GM23338 (cell line): ENCODE data around the gene OST4. TPM values are rescaled to one million over a fixed set of nuclear protein-coding genes. Genes with fewer than 3 reads are reported as not detected.

ENCODE experiments used
- ATAC-seq: fragments of 200-7000 bp; cut with Tn5 transposase; 3 replicates; pipeline ENCODE4 v1.9.1; 2020
- DNase-seq: peaks from one replicate; pipeline ENCODE4 v3.0.0-alpha.2; 2015; ENCODE audit warnings: low spot score
- H2AFZ ChIP-seq: fragments of 200-600 bp; sonication (generic); 2 replicates; pipeline ENCODE4 v1.8.0; 2016; ENCODE audit warnings: antibody characterized with exemption, mild to moderate bottlenecking, moderate library complexity
- H3F3A ChIP-seq: fragments of 200-600 bp; sonication (generic); replicated peaks from 2 replicates; pipeline ENCODE4 v1.8.0; 2017; ENCODE audit warnings: antibody characterized with exemption, mixed run types, low read depth
- H3K27ac ChIP-seq: fragments of 200-600 bp; sonication (generic); 2 replicates; pipeline ENCODE4 v1.6.1; 2016; ENCODE audit warnings: low read depth
- H3K27me3 ChIP-seq: fragments of 200-600 bp; sonication (generic); 2 replicates; pipeline ENCODE4 v1.8.0; 2016; ENCODE audit warnings: mild to moderate bottlenecking, mixed run types, moderate library complexity; ENCODE audit not compliant: insufficient read depth
- H3K36me3 ChIP-seq: fragments of 200-600 bp; sonication (generic); 2 replicates; pipeline ENCODE4 v1.8.0; 2016; ENCODE audit warnings: mild to moderate bottlenecking; ENCODE audit not compliant: insufficient read depth
- H3K4me1 ChIP-seq: fragments of 200-600 bp; sonication (generic); 2 replicates; pipeline ENCODE4 v1.8.0; 2016; ENCODE audit warnings: mild to moderate bottlenecking, moderate library complexity; ENCODE audit not compliant: insufficient read depth
- H3K4me2 ChIP-seq: fragments of 200-600 bp; sonication (generic); 2 replicates; pipeline ENCODE4 v1.7.1; 2017; ENCODE audit warnings: mixed run types
- H3K4me3 ChIP-seq: fragments of 200-600 bp; sonication (generic); 2 replicates; pipeline ENCODE4 v1.6.1; 2016; ENCODE audit warnings: mixed run types
- H3K79me2 ChIP-seq: fragments of 200-600 bp; sonication (generic); replicated peaks from 2 replicates; pipeline ENCODE4 v1.8.0; 2017; ENCODE audit warnings: mild to moderate bottlenecking; ENCODE audit not compliant: insufficient read depth
- H3K9me2 ChIP-seq: fragments of 200-600 bp; sonication (generic); 2 replicates; pipeline ENCODE4 v1.8.0; 2017; ENCODE audit not compliant: insufficient read depth
- H4K20me1 ChIP-seq: fragments of 200-600 bp; sonication (generic); replicated peaks from 2 replicates; pipeline ENCODE4 v1.8.0; 2017; ENCODE audit warnings: mild to moderate bottlenecking; ENCODE audit not compliant: insufficient read depth
- H3K27ac Mint-ChIP-seq: 2 replicates; pipeline ENCODE4 v1.8.0; 2020; ENCODE audit warnings: inconsistent platforms, mild to moderate bottlenecking, moderate library complexity, mixed read lengths
- H3K27me3 Mint-ChIP-seq: 3 replicates; pipeline ENCODE4 v1.8.0; 2022; ENCODE audit warnings: low read depth, mild to moderate bottlenecking, moderate library complexity, mixed read lengths, inconsistent platforms; ENCODE audit not compliant: insufficient read depth, poor library complexity
- H3K36me3 Mint-ChIP-seq: 3 replicates; pipeline ENCODE4 v1.8.0; 2021; ENCODE audit warnings: low read depth, mild to moderate bottlenecking, inconsistent platforms, moderate library complexity, mixed read lengths
- H3K4me1 Mint-ChIP-seq: 3 replicates; pipeline ENCODE4 v1.8.0; 2020; ENCODE audit warnings: mild to moderate bottlenecking, inconsistent platforms, mixed read lengths
- H3K4me3 Mint-ChIP-seq: 3 replicates; pipeline ENCODE4 v1.8.0; 2021; ENCODE audit warnings: moderate library complexity, mild to moderate bottlenecking, inconsistent platforms, mixed read lengths
- H3K9me3 Mint-ChIP-seq: 3 replicates; pipeline ENCODE4 v1.8.0; 2020; ENCODE audit warnings: moderate library complexity, mild to moderate bottlenecking, inconsistent platforms, mixed read lengths
- JUNB ChIP-seq: IDR thresholded peaks from one replicate; pipeline ENCODE4 v1.6.1; 2016; ENCODE audit warnings: antibody characterized with exemption; ENCODE audit not compliant: unreplicated experiment
- POLR2AphosphoS5 ChIP-seq: IDR thresholded peaks from 2 replicates; pipeline ENCODE4 v1.6.1; 2016; ENCODE audit warnings: antibody characterized with exemption, low read depth
- polyA plus RNA-seq: library from polyadenylated mRNA; unstranded; fragments of >200 nt; fragmentation: Nextera tagmentation; extraction: Ambion mirVana; gene quantifications from 2 replicates; pipeline ENCODE4 v1.2.1, GENCODE V29; 2016
- total RNA-seq: library from RNA; depleted of rRNA; stranded (reverse); fragments of >200 nt; shearing (Covaris generic); gene quantifications from 2 replicates; pipeline ENCODE4 v1.2.3, GENCODE V29; 2014
- TF ChIP-seq, protein P1 (sequence below): fragments of 250-450 bp; sonication (Bioruptor Pico); IDR thresholded peaks from 2 replicates; pipeline ENCODE4 v1.5.0; 2020; ENCODE audit warnings: mild to moderate bottlenecking, moderate library complexity
- TF ChIP-seq, protein P2 (sequence below), 2 experiments: fragments of 200-600 bp in 1 of 2; sonication (generic) in 1 of 2; conservative IDR thresholded peaks; 2 replicates each; pipeline versions ENCODE4 v1.5.1 to v1.6.1; 2016 to 2017; ENCODE audit warnings: antibody characterized with exemption in 2 of 2, low read depth in 2 of 2, mild to moderate bottlenecking in 2 of 2, moderate library complexity in 1 of 2

The OST4 gene
- total and polyA plus RNA-seq, 2 experiments from 2014 or later: 226 to 568 TPM

DNA sequence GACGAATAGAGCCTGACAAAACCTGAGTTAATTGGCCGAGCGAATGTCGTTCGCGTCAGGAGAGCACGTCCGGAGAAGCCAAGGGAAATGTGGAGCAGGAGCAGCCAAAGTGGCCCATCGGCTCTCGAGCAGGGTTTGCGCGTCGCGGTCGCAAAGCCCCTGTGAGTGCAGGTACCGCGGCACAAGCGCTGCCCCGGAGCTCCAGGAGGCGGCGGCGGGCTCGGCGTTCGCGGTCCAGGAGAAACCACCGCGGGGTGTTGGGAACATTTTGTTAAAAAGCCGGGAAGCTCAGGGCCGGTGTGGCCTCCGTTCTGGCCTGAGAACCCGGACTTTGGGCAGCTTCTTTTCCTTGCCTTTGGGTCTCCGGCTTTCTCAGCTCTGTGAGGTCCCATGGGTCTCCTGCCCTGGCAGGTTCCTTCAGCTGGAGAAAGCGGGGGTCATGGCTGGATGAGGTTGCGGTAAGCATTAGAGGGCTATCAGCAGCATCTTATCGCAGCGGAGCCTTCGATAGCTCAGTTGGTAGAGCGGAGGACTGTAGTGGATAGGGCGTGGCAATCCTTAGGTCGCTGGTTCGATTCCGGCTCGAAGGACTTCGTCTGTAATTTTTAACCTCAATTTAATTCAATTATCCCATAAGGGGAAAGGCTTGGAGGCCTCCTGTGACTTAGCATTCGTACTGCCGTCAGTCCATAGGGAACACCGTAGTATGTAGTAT lies 21.0 kb downstream of the OST4 start:
- ATAC-seq (peak; percentile 66), DNase-seq (peak; percentile 95)
- Histone ChIP-seq H3K4me2 (peak overlapping the region; percentile 90), H3K9me2 (no peaks in the 10 kb centered on the region), H3K4me3 (peak overlapping the region; percentile 99), H4K20me1 (no peaks in the 10 kb centered on the region), H3K4me1 (peaks cover 6% of the 10 kb centered on the region; the same call in 1 of the 2 replicates), H2AFZ (peak overlapping the region; percentile 99), H3F3A (peaks cover 11% of the 10 kb centered on the region), H3K79me2 (no peaks in the 10 kb centered on the region), H3K36me3 (peaks cover 8% of the 10 kb centered on the region; the same call in 1 of the 2 replicates), H3K27me3 (no peaks in the 10 kb centered on the region), H3K27ac (peak overlapping the region; percentile 61; the same call in 1 of the 2 replicates)
- H3K27me3 Mint-ChIP-seq: peaks cover 23% of the 10 kb centered on the region
- peaks cover 29% of the 10 kb centered on the region for H3K36me3 Mint-ChIP-seq
- H3K4me1 Mint-ChIP-seq: peaks cover 9% of the 10 kb centered on the region; the same call in 2 of the 3 replicates
- TF ChIP-seq, protein P1, sequence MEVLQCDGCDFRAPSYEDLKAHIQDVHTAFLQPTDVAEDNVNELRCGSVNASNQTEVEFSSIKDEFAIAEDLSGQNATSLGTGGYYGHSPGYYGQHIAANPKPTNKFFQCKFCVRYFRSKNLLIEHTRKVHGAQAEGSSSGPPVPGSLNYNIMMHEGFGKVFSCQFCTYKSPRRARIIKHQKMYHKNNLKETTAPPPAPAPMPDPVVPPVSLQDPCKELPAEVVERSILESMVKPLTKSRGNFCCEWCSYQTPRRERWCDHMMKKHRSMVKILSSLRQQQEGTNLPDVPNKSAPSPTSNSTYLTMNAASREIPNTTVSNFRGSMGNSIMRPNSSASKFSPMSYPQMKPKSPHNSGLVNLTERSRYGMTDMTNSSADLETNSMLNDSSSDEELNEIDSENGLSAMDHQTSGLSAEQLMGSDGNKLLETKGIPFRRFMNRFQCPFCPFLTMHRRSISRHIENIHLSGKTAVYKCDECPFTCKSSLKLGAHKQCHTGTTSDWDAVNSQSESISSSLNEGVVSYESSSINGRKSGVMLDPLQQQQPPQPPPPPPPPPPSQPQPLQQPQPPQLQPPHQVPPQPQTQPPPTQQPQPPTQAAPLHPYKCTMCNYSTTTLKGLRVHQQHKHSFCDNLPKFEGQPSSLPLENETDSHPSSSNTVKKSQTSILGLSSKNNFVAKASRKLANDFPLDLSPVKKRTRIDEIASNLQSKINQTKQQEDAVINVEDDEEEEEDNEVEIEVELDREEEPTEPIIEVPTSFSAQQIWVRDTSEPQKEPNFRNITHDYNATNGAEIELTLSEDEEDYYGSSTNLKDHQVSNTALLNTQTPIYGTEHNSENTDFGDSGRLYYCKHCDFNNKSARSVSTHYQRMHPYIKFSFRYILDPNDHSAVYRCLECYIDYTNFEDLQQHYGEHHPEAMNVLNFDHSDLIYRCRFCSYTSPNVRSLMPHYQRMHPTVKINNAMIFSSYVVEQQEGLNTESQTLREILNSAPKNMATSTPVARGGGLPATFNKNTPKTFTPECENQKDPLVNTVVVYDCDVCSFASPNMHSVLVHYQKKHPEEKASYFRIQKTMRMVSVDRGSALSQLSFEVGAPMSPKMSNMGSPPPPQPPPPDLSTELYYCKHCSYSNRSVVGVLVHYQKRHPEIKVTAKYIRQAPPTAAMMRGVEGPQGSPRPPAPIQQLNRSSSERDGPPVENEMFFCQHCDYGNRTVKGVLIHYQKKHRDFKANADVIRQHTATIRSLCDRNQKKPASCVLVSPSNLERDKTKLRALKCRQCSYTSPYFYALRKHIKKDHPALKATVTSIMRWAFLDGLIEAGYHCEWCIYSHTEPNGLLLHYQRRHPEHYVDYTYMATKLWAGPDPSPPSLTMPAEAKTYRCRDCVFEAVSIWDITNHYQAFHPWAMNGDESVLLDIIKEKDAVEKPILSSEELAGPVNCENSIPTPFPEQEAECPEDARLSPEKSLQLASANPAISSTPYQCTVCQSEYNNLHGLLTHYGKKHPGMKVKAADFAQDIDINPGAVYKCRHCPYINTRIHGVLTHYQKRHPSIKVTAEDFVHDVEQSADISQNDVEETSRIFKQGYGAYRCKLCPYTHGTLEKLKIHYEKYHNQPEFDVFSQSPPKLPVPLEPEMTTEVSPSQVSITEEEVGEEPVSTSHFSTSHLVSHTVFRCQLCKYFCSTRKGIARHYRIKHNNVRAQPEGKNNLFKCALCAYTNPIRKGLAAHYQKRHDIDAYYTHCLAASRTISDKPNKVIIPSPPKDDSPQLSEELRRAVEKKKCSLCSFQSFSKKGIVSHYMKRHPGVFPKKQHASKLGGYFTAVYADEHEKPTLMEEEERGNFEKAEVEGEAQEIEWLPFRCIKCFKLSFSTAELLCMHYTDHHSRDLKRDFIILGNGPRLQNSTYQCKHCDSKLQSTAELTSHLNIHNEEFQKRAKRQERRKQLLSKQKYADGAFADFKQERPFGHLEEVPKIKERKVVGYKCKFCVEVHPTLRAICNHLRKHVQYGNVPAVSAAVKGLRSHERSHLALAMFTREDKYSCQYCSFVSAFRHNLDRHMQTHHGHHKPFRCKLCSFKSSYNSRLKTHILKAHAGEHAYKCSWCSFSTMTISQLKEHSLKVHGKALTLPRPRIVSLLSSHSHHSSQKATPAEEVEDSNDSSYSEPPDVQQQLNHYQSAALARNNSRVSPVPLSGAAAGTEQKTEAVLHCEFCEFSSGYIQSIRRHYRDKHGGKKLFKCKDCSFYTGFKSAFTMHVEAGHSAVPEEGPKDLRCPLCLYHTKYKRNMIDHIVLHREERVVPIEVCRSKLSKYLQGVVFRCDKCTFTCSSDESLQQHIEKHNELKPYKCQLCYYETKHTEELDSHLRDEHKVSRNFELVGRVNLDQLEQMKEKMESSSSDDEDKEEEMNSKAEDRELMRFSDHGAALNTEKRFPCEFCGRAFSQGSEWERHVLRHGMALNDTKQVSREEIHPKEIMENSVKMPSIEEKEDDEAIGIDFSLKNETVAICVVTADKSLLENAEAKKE (CRISPR knock-in tag): no peak
- peak; percentile 46; the same call in 1 of the 2 replicates for TF ChIP-seq POLR2AphosphoS5
- no peak for TF ChIP-seq JUNB
- TF ChIP-seq, protein P2, sequence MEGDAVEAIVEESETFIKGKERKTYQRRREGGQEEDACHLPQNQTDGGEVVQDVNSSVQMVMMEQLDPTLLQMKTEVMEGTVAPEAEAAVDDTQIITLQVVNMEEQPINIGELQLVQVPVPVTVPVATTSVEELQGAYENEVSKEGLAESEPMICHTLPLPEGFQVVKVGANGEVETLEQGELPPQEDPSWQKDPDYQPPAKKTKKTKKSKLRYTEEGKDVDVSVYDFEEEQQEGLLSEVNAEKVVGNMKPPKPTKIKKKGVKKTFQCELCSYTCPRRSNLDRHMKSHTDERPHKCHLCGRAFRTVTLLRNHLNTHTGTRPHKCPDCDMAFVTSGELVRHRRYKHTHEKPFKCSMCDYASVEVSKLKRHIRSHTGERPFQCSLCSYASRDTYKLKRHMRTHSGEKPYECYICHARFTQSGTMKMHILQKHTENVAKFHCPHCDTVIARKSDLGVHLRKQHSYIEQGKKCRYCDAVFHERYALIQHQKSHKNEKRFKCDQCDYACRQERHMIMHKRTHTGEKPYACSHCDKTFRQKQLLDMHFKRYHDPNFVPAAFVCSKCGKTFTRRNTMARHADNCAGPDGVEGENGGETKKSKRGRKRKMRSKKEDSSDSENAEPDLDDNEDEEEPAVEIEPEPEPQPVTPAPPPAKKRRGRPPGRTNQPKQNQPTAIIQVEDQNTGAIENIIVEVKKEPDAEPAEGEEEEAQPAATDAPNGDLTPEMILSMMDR (conservative IDR thresholded peaks at IDR 0.05; ENCODE audit: low read depth in 2 of 2): peak in 1 of 2 experiments; percentile 32; a peak in 1 of 4 replicates
- peak overlapping the region; percentile 95 for H3K4me3 Mint-ChIP-seq
- peaks cover 12% of the 10 kb centered on the region for H3K9me3 Mint-ChIP-seq
- H3K27ac Mint-ChIP-seq: peak overlapping the region; percentile 94
